Activated CD4-positive, alpha-beta T cell treated with anti-CD3 and anti-CD28 coated beads, Interleukin-2, amount 10 ng/mL, durations not matched to agents 7 days and 5 days (primary cell): ENCODE results near the gene LPXN. TPM values are rescaled to one million over a fixed set of nuclear protein-coding genes. Genes with fewer than 3 reads are reported as not detected.

Experiments
- CTCF ChIA-PET: fragments of 350-600 bp; sonication (Branson Sonifier 250); formaldehyde crosslinking; loops from one replicate; lab custom pipeline; 2021; ENCODE audit warnings: antibody characterized with exemption; lab: Charles Lee
- POLR2A ChIA-PET: fragments of 350-600 bp; sonication (Branson Sonifier 250); formaldehyde crosslinking; loops from one replicate; lab custom pipeline; 2021; ENCODE audit warnings: antibody characterized with exemption; lab: Charles Lee
- DNase-seq: peaks from one replicate; pipeline ENCODE4 v3.0.0-alpha.2; 2020
- H3K27ac Mint-ChIP-seq: one replicate; pipeline ENCODE4 v1.8.0; 2021; ENCODE audit warnings: mild to moderate bottlenecking, moderate library complexity, mixed read lengths
- H3K27me3 Mint-ChIP-seq: one replicate; pipeline ENCODE4 v1.8.0; 2021; ENCODE audit warnings: mixed read lengths
- H3K36me3 Mint-ChIP-seq: one replicate; pipeline ENCODE4 v1.8.0; 2021; ENCODE audit warnings: low read depth, mixed read lengths
- H3K4me1 Mint-ChIP-seq: one replicate; pipeline ENCODE4 v1.8.0; 2021; ENCODE audit warnings: mixed read lengths
- H3K4me3 Mint-ChIP-seq: one replicate; pipeline ENCODE4 v1.8.0; 2021; ENCODE audit warnings: mild to moderate bottlenecking, moderate library complexity, mixed read lengths
- H3K9me3 Mint-ChIP-seq: one replicate; pipeline ENCODE4 v1.8.0; 2021; ENCODE audit warnings: mixed read lengths
- total RNA-seq, 2 experiments: library from RNA; stranded (reverse); gene quantifications; one replicate each; pipeline ENCODE4 v1.2.3, GENCODE V29; 2021

The LPXN gene
- total RNA-seq, 2 experiments from 2014 or later = 148 to 208 TPM

GRCh38 chr11:58531865-58532341 lies 43.8 kb downstream of the LPXN start:
- H3K27ac Mint-ChIP-seq = no peak overlapping the region
- DNase-seq = no peak
- no peak overlapping the region for H3K4me3 Mint-ChIP-seq
- H3K4me1 Mint-ChIP-seq = peaks cover 42% of the 10 kb centered on the region
- peaks cover 7% of the 10 kb centered on the region for H3K9me3 Mint-ChIP-seq
- CTCF ChIA-PET = no interaction called here
- POLR2A ChIA-PET = no interaction called here
- H3K27me3 Mint-ChIP-seq = no peaks in the 10 kb centered on the region
- H3K36me3 Mint-ChIP-seq = peaks cover 82% of the 10 kb centered on the region

- Mint-ChIP-seq H3K36me3 (peaks cover 74% of the 10 kb centered on the region), H3K4me3 (peak overlapping the region; percentile 13), H3K4me1 (peaks cover 55% of the 10 kb centered on the region), H3K27me3 (no peaks in the 10 kb centered on the region), H3K9me3 (peaks cover 4% of the 10 kb centered on the region), H3K27ac (peak overlapping the region; percentile 78)
- peak; percentile 72 for DNase-seq
- POLR2A ChIA-PET = no interaction called here
- CTCF ChIA-PET = no interaction called here
Measured at GRCh38 chr11:58530236-58530635, 45.4 kb downstream of the LPXN start.

GRCh38 chr11:58527429-58527828 lies 48.2 kb downstream of the LPXN start:
- Mint-ChIP-seq H3K9me3 (no peaks in the 10 kb centered on the region), H3K4me3 (no peak overlapping the region), H3K27ac (peak overlapping the region; percentile 90), H3K36me3 (peaks cover 57% of the 10 kb centered on the region), H3K4me1 (peaks cover 71% of the 10 kb centered on the region), H3K27me3 (no peaks in the 10 kb centered on the region)
- ChIA-PET POLR2A (no interaction called here), CTCF (interaction anchor here (1.4 kb wide), 1 partner anchor 40 kb away, joined by 3 read pairs; no protein-coding TSS in a partner anchor)
- DNase-seq = no peak

GRCh38 chr11:58526721-58527120 lies 48.9 kb downstream of the LPXN start:
- ChIA-PET POLR2A (no interaction called here), CTCF (interaction anchor here (1.4 kb wide), 1 partner anchor 41 kb away, joined by 3 read pairs; no protein-coding TSS in a partner anchor)
- H3K4me1 Mint-ChIP-seq = peaks cover 77% of the 10 kb centered on the region
- H3K27me3 Mint-ChIP-seq = no peaks in the 10 kb centered on the region
- no peaks in the 10 kb centered on the region for H3K9me3 Mint-ChIP-seq
- no peak overlapping the region for H3K4me3 Mint-ChIP-seq
- H3K27ac Mint-ChIP-seq = peak overlapping the region; percentile 90
- peaks cover 55% of the 10 kb centered on the region for H3K36me3 Mint-ChIP-seq
- no peak for DNase-seq

- ChIA-PET POLR2A (interaction anchor here (0.6 kb wide), 2 partner anchors 30 to 73 kb away, joined by 3 read pairs; no protein-coding TSS in a partner anchor), CTCF (interaction anchor here (0.9 to 2.0 kb wide), 3 partner anchors 26 to 39 kb away, joined by 4 to 5 read pairs (median 5); no protein-coding TSS in a partner anchor)
- Mint-ChIP-seq H3K27me3 (no peaks in the 10 kb centered on the region), H3K9me3 (no peaks in the 10 kb centered on the region), H3K27ac (peak overlapping the region; percentile 90), H3K36me3 (peaks cover 41% of the 10 kb centered on the region), H3K4me3 (peak overlapping the region; percentile 66), H3K4me1 (peaks cover 63% of the 10 kb centered on the region)
- peak; percentile 57 for DNase-seq
Measured at GRCh38 chr11:58525037-58525614, 50.5 kb downstream of the LPXN start.

GRCh38 chr11:58524232-58525036 lies 51.2 kb downstream of the LPXN start:
- POLR2A ChIA-PET = interaction anchor here (0.6 kb wide), 2 partner anchors 29 to 73 kb away, joined by 3 read pairs; no protein-coding TSS in a partner anchor
- Mint-ChIP-seq H3K4me3 (peak overlapping the region; percentile 66), H3K4me1 (peaks cover 56% of the 10 kb centered on the region), H3K27me3 (no peaks in the 10 kb centered on the region), H3K36me3 (peaks cover 35% of the 10 kb centered on the region), H3K27ac (peak overlapping the region; percentile 90), H3K9me3 (no peaks in the 10 kb centered on the region)
- peak; percentile 55 for DNase-seq
- CTCF ChIA-PET = interaction anchor here (0.7 to 2.0 kb wide), 8 partner anchors 11 to 967 kb away, joined by 3 to 5 read pairs (median 4); no protein-coding TSS in a partner anchor

GRCh38 chr11:58513747-58514367 lies 61.8 kb downstream of the LPXN start:
- ChIA-PET POLR2A (no interaction called here), CTCF (interaction anchor here (0.5 to 1.6 kb wide), 3 partner anchors 9 to 719 kb away, joined by 3 read pairs; no protein-coding TSS in a partner anchor)
- no peak overlapping the region for H3K27ac Mint-ChIP-seq
- no peaks in the 10 kb centered on the region for H3K9me3 Mint-ChIP-seq
- no peaks in the 10 kb centered on the region for H3K36me3 Mint-ChIP-seq
- no peak overlapping the region for H3K4me3 Mint-ChIP-seq
- DNase-seq = no peak
- no peaks in the 10 kb centered on the region for H3K4me1 Mint-ChIP-seq
- no peaks in the 10 kb centered on the region for H3K27me3 Mint-ChIP-seq

- ChIA-PET CTCF (interaction anchor here (1.1 kb wide), 1 partner anchor 12 kb away, joined by 3 read pairs; no protein-coding TSS in a partner anchor), POLR2A (no interaction called here)
- no peak overlapping the region for H3K4me3 Mint-ChIP-seq
- H3K27me3 Mint-ChIP-seq = no peaks in the 10 kb centered on the region
- no peaks in the 10 kb centered on the region for H3K4me1 Mint-ChIP-seq
- H3K27ac Mint-ChIP-seq = no peak overlapping the region
- H3K36me3 Mint-ChIP-seq = peaks cover 3% of the 10 kb centered on the region
- no peaks in the 10 kb centered on the region for H3K9me3 Mint-ChIP-seq
- no peak for DNase-seq
Measured at GRCh38 chr11:58511636-58512035, 64.0 kb downstream of the LPXN start.

GRCh38 chr11:58509748-58510147 lies 65.9 kb downstream of the LPXN start:
- CTCF ChIA-PET = no interaction called here
- Mint-ChIP-seq H3K4me3 (no peak overlapping the region), H3K9me3 (no peaks in the 10 kb centered on the region), H3K4me1 (no peaks in the 10 kb centered on the region), H3K36me3 (peaks cover 5% of the 10 kb centered on the region), H3K27ac (no peak overlapping the region), H3K27me3 (no peaks in the 10 kb centered on the region)
- DNase-seq = no peak
- POLR2A ChIA-PET = no interaction called here

GRCh38 chr11:58508814-58509213 lies 66.8 kb downstream of the LPXN start:
- POLR2A ChIA-PET = no interaction called here
- no peaks in the 10 kb centered on the region for H3K9me3 Mint-ChIP-seq
- no peak overlapping the region for H3K4me3 Mint-ChIP-seq
- H3K36me3 Mint-ChIP-seq = peaks cover 5% of the 10 kb centered on the region
- no peaks in the 10 kb centered on the region for H3K4me1 Mint-ChIP-seq
- no peak for DNase-seq
- H3K27ac Mint-ChIP-seq = no peak overlapping the region
- CTCF ChIA-PET = no interaction called here
- H3K27me3 Mint-ChIP-seq = no peaks in the 10 kb centered on the region

GRCh38 chr11:58508005-58508404 lies 67.7 kb downstream of the LPXN start, which contains the start of gene OR5B21:
Gene OR5B21, minus strand, starts transcription at chr11:58508105. Its CDS starts 0 bp downstream, at chr11:58508105.
- Mint-ChIP-seq H3K4me1 (no peaks in the 10 kb centered on the region), H3K27ac (no peak within 1 kb of the TSS), H3K27me3 (no peaks in the 10 kb centered on the region), H3K9me3 (no peaks in the 10 kb centered on the region), H3K36me3 (peaks cover 5% of the 10 kb centered on the region), H3K4me3 (no peak within 1 kb of the TSS)
- ChIA-PET POLR2A (no interaction called here), CTCF (no interaction called here)
- DNase-seq = no peak

- Mint-ChIP-seq H3K9me3 (no peaks in the 10 kb centered on the region), H3K27me3 (no peaks in the 10 kb centered on the region), H3K27ac (no peak overlapping the region), H3K4me1 (no peaks in the 10 kb centered on the region), H3K36me3 (peaks cover 5% of the 10 kb centered on the region), H3K4me3 (no peak overlapping the region)
- POLR2A ChIA-PET = no interaction called here
- DNase-seq = no peak
- CTCF ChIA-PET = no interaction called here
Measured at GRCh38 chr11:58507355-58507754, 68.3 kb downstream of the LPXN start.
